ENCODE results near the gene LRPPRC. TPM values are rescaled to one million over a fixed set of nuclear protein-coding genes. Genes with fewer than 3 reads are reported as not detected.

Gene LRPPRC
- polyA plus RNA-seq, 1 experiment: 24.9 TPM

DNA sequence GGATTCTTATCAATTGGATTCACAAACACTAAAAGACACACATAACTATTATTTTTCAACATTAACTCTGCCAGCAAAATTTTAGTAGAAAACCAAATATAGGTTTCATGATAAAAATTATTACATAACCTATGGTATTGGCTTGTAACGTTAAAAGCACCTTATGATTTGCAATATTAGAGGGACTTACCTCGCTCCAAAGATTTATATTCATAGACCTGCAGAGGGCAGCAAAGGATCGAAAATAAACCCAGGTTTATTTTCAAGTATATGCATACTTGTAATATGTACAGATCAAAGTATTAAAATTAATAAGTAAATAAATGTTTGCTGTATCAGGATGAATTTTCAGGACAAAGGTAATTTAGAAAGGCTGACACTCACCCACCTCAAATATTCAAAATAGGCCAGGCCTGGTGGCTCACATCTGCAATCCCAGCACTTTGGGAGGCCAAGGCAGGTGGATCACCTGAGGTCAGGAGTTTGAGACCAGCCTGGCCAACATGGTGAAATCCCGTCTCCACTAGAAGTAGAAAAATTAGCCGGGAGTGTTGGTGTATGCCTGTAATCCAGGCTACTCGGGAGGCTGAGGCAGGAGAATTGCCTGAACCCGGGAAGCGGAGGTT, 45.3 kb downstream of the LRPPRC start:
- DNase-seq (ENCODE audit: low read depth): peak; percentile 2
- no peaks in the 10 kb centered on the region for H3K36me3 ChIP-seq (ENCODE audit: control insufficient read depth, insufficient read depth, low read length)
- POLR2A ChIA-PET: no interaction called here
- TF ChIP-seq, protein P1, sequence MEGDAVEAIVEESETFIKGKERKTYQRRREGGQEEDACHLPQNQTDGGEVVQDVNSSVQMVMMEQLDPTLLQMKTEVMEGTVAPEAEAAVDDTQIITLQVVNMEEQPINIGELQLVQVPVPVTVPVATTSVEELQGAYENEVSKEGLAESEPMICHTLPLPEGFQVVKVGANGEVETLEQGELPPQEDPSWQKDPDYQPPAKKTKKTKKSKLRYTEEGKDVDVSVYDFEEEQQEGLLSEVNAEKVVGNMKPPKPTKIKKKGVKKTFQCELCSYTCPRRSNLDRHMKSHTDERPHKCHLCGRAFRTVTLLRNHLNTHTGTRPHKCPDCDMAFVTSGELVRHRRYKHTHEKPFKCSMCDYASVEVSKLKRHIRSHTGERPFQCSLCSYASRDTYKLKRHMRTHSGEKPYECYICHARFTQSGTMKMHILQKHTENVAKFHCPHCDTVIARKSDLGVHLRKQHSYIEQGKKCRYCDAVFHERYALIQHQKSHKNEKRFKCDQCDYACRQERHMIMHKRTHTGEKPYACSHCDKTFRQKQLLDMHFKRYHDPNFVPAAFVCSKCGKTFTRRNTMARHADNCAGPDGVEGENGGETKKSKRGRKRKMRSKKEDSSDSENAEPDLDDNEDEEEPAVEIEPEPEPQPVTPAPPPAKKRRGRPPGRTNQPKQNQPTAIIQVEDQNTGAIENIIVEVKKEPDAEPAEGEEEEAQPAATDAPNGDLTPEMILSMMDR (IDR thresholded peaks at IDR 0.05; ENCODE audit: insufficient read depth, low read depth, low read length): peak; percentile 34; the same call in 1 of the 2 replicates
- no peak overlapping the region for H3K4me3 ChIP-seq (ENCODE audit: low read depth, low read length)
- CTCF ChIA-PET: interaction anchor here (0.5 to 1.3 kb wide), 4 partner anchors 9 to 1314 kb away, joined by 3 to 5 read pairs (median 4); no protein-coding TSS in a partner anchor
- no peaks in the 10 kb centered on the region for H3K27me3 ChIP-seq (ENCODE audit: control insufficient read depth, insufficient read depth, low read length)

DNA sequence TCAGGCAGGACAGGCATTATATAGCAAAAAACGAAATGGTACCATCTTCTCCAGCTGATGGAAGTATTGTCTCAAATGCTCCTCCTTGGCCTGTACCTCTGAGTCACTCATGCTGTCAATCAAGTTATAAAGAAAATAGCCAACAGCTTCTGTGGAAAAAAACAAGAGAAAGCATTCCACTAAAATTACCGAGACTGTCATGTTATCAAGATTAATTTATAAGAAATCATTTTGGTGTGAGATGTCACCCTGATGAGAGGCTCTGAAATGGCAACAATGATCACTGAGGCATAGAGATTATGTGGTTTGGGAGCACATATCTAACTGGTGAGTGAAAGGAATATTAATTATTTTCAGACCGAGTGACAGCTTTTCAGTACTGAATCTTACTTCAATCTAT, 47.4 kb downstream of the LRPPRC start:
- H3K36me3 ChIP-seq (ENCODE audit: control insufficient read depth, insufficient read depth, low read length): no peaks in the 10 kb centered on the region
- ChIA-PET CTCF (interaction anchor here (0.8 to 1.0 kb wide), 2 partner anchors 10 to 12 kb away, joined by 3 to 4 read pairs; no protein-coding TSS in a partner anchor), POLR2A (no interaction called here)
- no peak overlapping the region for H3K4me3 ChIP-seq (ENCODE audit: low read depth, low read length)
- TF ChIP-seq, protein P1 (IDR thresholded peaks at IDR 0.05; ENCODE audit: insufficient read depth, low read depth, low read length): no peak
- no peaks in the 10 kb centered on the region for H3K27me3 ChIP-seq (ENCODE audit: control insufficient read depth, insufficient read depth, low read length)
- DNase-seq (ENCODE audit: low read depth): no peak

DNA sequence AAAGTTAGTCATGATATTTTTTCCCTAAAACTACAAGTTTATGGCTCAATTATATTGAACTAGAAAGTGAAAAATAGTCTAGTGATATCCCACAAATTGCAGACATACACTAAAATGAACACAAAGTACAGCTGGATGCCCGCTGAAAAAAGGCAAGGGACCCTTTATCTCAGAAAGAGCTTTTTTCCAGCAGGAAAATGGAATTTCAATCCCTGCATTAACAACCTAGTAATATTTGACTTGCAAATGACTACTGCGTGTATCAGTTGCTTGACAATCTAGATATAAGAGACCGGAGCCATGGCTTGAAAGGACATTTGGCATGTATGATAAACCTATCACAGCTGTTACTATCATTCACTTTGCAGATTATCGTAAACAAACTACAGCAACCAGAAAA, 49.1 kb downstream of the LRPPRC start:
- Histone ChIP-seq H3K27me3 (ENCODE audit: control insufficient read depth, insufficient read depth, low read length) (no peaks in the 10 kb centered on the region), H3K36me3 (ENCODE audit: control insufficient read depth, insufficient read depth, low read length) (no peaks in the 10 kb centered on the region), H3K4me3 (ENCODE audit: low read depth, low read length) (no peak overlapping the region)
- TF ChIP-seq, protein P1 (IDR thresholded peaks at IDR 0.05; ENCODE audit: insufficient read depth, low read depth, low read length): no peak
- ChIA-PET POLR2A (no interaction called here), CTCF (interaction anchor here (1.8 kb wide), 1 partner anchor 68 kb away, joined by 4 read pairs; no protein-coding TSS in a partner anchor)
- no peak for DNase-seq (ENCODE audit: low read depth)

DNA sequence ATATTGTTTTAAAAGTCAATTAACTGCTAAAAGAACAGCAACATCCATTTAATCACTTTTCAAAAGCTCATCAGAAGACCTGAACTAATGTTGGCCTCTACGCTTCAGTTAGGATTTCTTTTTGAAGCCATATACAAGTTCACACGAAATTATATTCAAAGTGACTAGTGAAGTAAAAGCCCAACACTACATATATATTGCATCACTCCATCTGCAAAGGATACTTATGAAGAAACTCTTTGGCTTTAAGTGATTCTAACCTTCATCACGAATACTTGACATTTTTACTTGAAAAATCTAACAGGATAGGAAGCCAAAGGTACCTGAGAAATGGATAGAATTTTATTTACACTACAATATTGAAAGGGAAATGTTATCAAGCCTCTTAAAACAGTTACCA, 50.4 kb downstream of the LRPPRC start:
- CTCF ChIA-PET: interaction anchor here (1.8 kb wide), 1 partner anchor 67 kb away, joined by 4 read pairs; no protein-coding TSS in a partner anchor

DNA sequence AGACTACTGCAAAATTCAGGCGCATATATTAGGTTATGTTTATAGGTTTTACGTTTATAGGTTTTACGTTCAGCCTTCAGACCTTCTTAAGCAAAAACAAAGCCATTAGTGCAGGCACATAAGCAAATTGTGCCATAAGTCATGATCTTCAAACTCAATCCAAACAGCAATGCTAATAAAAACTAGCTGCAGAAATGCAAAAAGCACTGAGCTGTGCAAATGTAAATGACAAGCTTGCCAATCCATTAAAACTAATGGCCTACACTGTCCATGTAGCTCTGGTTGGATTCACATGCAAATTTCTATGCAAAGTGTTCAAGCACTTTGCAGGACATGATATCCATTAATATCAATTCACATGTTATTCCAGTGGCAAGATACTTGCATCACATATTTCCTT, 50.9 kb downstream of the LRPPRC start:
- CTCF ChIA-PET: no interaction called here
- no peaks in the 10 kb centered on the region for H3K27me3 ChIP-seq (ENCODE audit: control insufficient read depth, insufficient read depth, low read length)
- DNase-seq (ENCODE audit: low read depth): no peak
- H3K4me3 ChIP-seq (ENCODE audit: low read depth, low read length): no peak overlapping the region
- TF ChIP-seq, protein P1 (IDR thresholded peaks at IDR 0.05; ENCODE audit: insufficient read depth, low read depth, low read length): no peak
- POLR2A ChIA-PET: no interaction called here
- no peaks in the 10 kb centered on the region for H3K36me3 ChIP-seq (ENCODE audit: control insufficient read depth, insufficient read depth, low read length)

More for the DNA sequence above, 50.4 kb downstream of the LRPPRC start:
- POLR2A ChIA-PET: no interaction called here
- no peaks in the 10 kb centered on the region for H3K36me3 ChIP-seq (ENCODE audit: control insufficient read depth, insufficient read depth, low read length)
- no peak overlapping the region for H3K4me3 ChIP-seq (ENCODE audit: low read depth, low read length)
- TF ChIP-seq, protein P1 (IDR thresholded peaks at IDR 0.05; ENCODE audit: insufficient read depth, low read depth, low read length): no peak
- H3K27me3 ChIP-seq (ENCODE audit: control insufficient read depth, insufficient read depth, low read length): no peaks in the 10 kb centered on the region
- no peak for DNase-seq (ENCODE audit: low read depth)
